Islet precursor cell (in vitro differentiated cells): ENCODE results near the gene IPO9.
A peak's percentile ranks its signal among the peaks of the same experiment; 100 is the strongest.

Experiments used
- DNase-seq: peaks from one replicate; pipeline ENCODE4 v3.0.0-alpha.2; 2018

Gene IPO9

GRCh38 chr1:201828820-201829774, at the start of gene IPO9:
IPO9 (plus strand) TSS chr1:201829157; CDS start chr1:201829210, 53 bp downstream.
- peak; percentile 95 for DNase-seq

- DNase-seq: peak; percentile 84
Observed at GRCh38 chr1:201779351-201779880, 49.5 kb upstream of the IPO9 start.

GRCh38 chr1:201780952-201781351, 48.0 kb upstream of the IPO9 start:
- no peak for DNase-seq

- DNase-seq: no peak
Observed at GRCh38 chr1:201781437-201781836, 47.5 kb upstream of the IPO9 start.

GRCh38 chr1:201782353-201782752, 46.6 kb upstream of the IPO9 start:
- DNase-seq: no peak

- no peak for DNase-seq
Observed at GRCh38 chr1:201783058-201783457, 45.9 kb upstream of the IPO9 start.

- DNase-seq: no peak
Observed at GRCh38 chr1:201783572-201783971, 45.4 kb upstream of the IPO9 start.

GRCh38 chr1:201785291-201785690, 43.7 kb upstream of the IPO9 start:
- DNase-seq: no peak

- DNase-seq: no peak
Observed at GRCh38 chr1:201786824-201787223, 42.1 kb upstream of the IPO9 start.

GRCh38 chr1:201788296-201788695, 40.7 kb upstream of the IPO9 start:
- DNase-seq: no peak

GRCh38 chr1:201789245-201789644, 39.7 kb upstream of the IPO9 start:
- DNase-seq: no peak

- no peak for DNase-seq
Observed at GRCh38 chr1:201790261-201790660, 38.7 kb upstream of the IPO9 start.

- DNase-seq: no peak
Observed at GRCh38 chr1:201791051-201791778, 37.7 kb upstream of the IPO9 start.

GRCh38 chr1:201791779-201792173, 37.2 kb upstream of the IPO9 start:
- no peak for DNase-seq

GRCh38 chr1:201792534-201793305, 36.2 kb upstream of the IPO9 start:
- peak; percentile 94 for DNase-seq

GRCh38 chr1:201793306-201793925, 35.5 kb upstream of the IPO9 start:
- DNase-seq: no peak

GRCh38 chr1:201795066-201795465, 33.9 kb upstream of the IPO9 start:
- no peak for DNase-seq

GRCh38 chr1:201800246-201800645, 28.7 kb upstream of the IPO9 start:
- no peak for DNase-seq

- DNase-seq: no peak
Observed at GRCh38 chr1:201806801-201807200, 22.2 kb upstream of the IPO9 start.

GRCh38 chr1:201807958-201808632, 20.9 kb upstream of the IPO9 start:
- no peak for DNase-seq

GRCh38 chr1:201808633-201808990, 20.3 kb upstream of the IPO9 start:
- DNase-seq: no peak

GRCh38 chr1:201809876-201810275, 19.1 kb upstream of the IPO9 start:
- DNase-seq: no peak
